Measurements from ENCODE around the gene CTSL.

- TF ChIP-seq ARNTL (CRISPR knock-in tag; IDR thresholded peaks at IDR 0.05; ENCODE audit: borderline replicate concordance, low read depth) (no peak), ZNF8 (CRISPR knock-in tag; IDR thresholded peaks at IDR 0.05) (no peak), ZFP3 (CRISPR knock-in tag; IDR thresholded peaks at IDR 0.05) (no peak), ESRRG (CRISPR knock-in tag; IDR thresholded peaks at IDR 0.05) (no peak), SNAI2 (CRISPR knock-in tag; IDR thresholded peaks at IDR 0.05) (no peak), PATZ1 (CRISPR knock-in tag; IDR thresholded peaks at IDR 0.05; ENCODE audit: borderline replicate concordance) (no peak)
- TF ChIP-seq, protein P1, sequence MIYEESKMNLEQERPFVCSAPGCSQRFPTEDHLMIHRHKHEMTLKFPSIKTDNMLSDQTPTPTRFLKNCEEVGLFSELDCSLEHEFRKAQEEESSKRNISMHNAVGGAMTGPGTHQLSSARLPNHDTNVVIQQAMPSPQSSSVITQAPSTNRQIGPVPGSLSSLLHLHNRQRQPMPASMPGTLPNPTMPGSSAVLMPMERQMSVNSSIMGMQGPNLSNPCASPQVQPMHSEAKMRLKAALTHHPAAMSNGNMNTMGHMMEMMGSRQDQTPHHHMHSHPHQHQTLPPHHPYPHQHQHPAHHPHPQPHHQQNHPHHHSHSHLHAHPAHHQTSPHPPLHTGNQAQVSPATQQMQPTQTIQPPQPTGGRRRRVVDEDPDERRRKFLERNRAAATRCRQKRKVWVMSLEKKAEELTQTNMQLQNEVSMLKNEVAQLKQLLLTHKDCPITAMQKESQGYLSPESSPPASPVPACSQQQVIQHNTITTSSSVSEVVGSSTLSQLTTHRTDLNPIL (CRISPR knock-in tag; IDR thresholded peaks at IDR 0.05; ENCODE audit: low read depth): no peak
These were observed 29.3 kb upstream of the CTSL start for GRCh38 chr9:87696641-87697040.
